Activated CD8-positive, alpha-beta memory T cell treated with anti-CD3 and anti-CD28 coated beads, Interleukin-2, amount 50 U/mL, for 1 hour (primary cell): Measurements from ENCODE around the gene YWHAH.

Experiments
- DNase-seq: peaks from one replicate; pipeline ENCODE4 v3.0.0-alpha.2; 2020; ENCODE audit errors: extremely low read depth

YWHAH gene

GRCh38 chr22:31943978-31944699 is at the start of gene YWHAH:
Gene YWHAH, plus strand, starts transcription at chr22:31944535. Its CDS starts 199 bp downstream, at chr22:31944734.
- peak; percentile 50 for DNase-seq

DNA sequence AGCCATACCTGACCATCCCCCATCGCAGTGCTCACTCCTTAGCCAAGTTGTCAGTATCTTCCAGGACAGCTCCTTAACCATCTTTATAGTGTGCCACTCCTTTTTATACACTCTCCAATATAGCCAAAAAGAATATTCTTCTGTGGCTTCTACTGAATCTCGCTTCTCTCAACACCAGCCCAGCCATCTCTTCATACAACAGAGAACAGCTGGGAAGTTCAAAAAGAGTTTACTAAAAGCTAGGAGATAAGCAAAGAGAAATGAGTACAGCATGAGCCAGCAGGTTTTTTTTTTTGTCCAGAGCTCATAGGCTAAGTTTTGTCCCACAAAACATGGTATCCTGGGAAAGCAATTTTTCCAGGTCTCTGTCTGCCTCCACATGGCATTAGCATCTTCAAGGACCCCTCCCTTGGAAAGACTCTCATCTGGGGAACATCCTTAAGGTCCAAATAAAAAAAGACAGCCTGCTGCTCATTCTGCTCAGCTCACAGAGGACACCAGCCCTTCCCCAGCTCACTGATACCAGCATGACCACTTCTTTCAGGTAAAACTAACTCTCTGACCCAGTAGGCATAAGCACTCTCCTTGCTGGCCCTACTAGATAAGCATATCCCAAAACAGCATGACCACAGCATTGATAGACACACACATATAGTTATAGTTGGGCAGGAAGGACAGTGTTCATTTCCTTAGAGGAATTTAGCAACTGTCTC is 48.8 kb upstream of the YWHAH start:
- no peak for DNase-seq

DNA sequence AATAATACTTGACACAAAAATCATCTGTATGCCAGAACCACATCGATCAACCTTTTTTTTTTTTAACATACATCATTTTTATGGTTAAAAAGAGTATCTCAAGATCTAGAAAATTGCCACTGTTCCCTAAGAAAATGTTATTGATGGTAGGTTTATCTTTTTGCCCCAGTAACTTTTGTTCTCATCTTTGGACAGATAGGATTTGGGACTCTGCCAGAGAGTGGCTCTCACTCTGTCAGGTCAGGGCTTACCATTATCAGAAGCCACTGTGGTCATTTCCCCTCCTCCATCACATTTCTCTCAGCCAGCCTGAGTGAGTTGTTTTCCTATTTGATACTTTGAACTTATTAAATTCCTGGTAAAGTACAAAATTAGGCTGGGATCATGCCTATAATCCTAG is 47.9 kb upstream of the YWHAH start:
- no peak for DNase-seq

DNA sequence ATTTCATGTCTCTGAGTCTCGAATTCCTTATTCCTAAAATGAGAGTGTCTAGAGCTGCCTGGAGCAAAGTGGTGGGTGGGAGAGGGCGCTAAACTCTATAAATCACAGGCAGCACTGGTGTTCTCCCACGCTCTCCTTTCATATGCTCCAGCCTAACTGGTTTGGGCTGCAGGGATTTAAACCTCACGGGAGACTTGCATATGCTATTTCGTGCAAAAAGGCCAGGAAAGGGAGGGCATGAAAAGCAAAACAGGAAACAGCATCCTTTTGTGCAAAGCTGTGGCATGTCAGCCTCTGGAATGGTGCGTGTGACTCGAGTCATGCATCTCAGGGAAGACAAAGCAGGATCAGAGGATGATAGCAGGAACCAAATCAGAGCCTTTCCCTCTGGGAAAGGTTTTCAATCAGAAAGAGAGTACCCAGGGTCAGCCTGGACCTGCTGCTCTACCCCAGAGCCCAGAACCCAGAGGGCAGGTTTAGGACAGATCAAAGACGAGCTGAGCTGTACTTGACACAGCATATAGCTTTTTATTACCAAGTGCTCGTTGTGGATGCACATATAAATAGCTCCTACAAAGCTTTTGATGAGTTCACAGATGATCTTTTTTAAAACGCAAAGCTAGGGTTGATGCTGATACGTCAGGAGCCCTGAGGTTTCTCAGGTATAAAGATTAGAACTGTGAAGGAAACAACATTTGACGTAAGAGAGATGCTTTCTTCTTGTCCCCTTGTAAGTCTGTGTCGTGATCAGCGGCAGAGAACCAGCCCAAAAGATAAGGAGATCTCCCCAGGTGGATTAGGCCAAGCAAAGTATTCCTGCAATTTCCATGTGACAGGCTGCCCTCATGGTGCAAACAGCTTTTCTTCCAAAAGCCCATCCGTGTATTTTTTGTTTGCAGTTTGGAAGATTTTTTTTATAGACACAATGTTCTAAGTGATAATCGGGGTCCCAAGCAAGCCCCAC is 46.2 kb upstream of the YWHAH start:
- no peak for DNase-seq

DNA sequence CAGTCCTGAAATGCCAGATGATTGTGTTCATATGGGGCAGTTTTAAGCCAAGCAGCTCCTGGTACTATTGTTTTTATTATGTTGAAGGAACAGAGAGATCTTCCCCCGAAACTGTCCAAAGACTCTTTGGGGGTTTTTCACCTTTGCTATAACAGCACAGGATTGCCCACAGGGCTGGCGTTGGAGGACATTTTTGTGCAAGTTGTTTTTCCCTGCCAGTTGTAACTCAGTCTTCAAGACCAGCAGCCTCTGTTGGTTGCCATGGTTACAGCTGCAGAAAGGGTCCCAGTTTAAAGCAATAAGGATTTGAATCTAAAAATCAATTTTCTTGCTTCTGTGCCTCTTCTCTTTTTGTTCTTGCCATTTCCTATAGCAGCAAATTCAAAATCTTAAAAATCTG is 45.4 kb upstream of the YWHAH start:
- no peak for DNase-seq

DNA sequence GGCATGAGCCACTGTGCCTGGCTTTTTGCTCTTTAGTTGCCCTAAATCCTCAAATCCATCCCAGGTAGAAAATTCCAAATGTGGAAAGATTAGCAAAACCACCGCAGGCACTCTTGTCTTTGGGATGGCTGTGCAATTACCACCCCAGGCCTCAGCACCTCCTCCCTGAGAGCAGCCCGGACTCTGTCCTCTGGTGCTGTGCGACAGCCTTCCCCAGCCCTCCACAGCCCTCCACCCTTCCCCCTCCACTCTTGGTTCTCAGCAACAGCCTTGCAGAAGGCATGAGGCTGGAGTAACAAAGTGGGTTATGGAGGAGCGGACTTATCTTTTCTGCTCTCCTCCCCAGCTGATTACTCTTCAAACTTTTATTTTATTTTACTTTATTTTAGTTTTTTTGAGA is 44.7 kb upstream of the YWHAH start:
- DNase-seq = no peak

DNA sequence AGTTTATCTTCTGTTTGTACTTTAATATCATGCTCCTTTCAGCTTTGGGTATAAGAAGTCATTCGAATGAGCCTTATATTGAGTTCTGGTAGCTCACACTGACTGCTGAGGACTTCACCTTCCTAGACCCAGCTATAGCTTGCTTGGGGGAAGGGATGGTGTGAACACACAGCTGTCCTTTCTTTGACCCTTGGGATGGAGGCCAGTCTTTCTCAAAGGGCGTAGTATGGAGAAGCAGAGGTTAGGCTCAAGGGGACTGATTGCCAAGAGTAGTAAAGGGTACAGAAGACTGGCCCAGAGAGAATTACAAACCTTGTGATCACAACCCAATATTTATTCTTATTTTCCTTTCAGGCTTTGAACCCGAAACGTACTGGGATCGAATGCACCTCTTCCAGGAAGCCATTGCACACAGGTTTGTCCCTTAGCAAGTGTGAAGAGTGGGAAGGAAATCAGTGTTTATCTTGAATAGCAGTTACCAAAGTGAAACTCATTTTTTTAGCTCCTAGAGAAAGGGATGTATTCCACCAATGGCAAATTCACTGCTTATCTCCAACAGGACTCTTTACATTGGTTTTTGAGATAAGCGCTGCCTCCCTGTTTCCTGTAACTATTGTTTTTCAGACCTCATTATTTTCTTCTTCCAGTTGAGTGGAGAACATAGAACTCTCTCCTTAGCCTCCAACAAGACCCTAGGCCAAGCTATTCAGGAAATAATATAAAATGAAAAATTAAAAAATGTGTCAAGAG is 42.8 kb upstream of the YWHAH start:
- no peak for DNase-seq

- no peak for DNase-seq
Measured at GRCh38 chr22:31904651-31905050, 39.7 kb upstream of the YWHAH start.

DNA sequence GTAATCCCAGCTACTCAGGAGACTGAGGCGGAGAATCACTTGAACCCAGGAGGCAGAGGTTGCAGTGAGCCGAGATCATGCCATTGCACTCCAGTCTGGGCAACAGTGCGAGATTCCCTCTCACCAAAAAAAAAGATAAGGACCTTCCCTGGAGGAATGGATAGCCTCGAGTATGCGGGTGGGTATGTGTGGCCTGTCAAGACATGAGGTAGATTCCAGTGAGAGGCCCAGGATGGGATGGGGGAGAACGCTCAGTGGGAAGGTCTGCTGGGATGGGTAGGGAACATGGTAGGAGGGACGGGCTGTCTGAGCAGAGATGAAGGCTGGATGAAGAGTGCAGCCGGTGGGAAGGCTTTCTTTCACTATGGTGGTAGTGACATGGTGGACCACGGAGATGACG is 39.0 kb upstream of the YWHAH start:
- DNase-seq = no peak

GRCh38 chr22:31906086-31906485 is 38.2 kb upstream of the YWHAH start:
- no peak for DNase-seq

DNA sequence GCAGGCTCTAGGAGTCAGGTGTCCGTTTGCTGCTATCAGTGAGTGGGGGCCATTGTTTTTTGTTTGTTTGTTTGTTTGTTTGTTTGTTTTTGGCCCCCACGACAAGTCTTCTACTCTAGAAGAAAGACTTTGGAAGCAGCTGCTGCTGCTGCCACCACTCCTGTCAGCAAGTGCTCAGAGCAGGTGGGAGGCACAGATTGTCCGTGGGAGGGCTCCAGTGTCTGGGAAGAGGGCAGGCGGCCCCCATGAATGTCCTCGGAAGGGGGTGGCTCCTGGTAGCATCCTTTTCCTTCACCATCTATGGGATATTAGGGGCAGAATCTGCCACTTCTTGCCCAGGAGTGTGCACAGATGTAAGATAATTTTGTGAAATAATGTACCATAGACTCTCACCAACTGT is 37.8 kb upstream of the YWHAH start:
- no peak for DNase-seq

- DNase-seq = no peak
Measured at GRCh38 chr22:31909977-31910376, 34.4 kb upstream of the YWHAH start.

- no peak for DNase-seq
Measured at GRCh38 chr22:31911565-31912406, 32.5 kb upstream of the YWHAH start.

DNA sequence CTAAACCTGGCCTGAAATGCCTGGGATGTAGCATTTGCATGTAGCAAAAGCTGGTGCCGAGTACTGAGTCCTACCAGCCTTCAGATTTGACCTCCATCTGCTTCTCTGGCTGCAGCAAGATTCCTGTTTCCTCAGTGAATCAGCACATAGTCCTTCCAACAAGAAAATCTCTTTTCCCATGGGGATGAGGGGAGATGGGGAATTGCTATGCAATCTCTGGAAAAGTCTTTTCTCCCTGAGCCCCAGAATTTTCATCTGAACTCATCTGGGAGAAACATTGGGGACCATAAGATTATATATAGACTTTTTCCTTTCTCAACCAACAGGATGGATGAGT is 32.0 kb upstream of the YWHAH start:
- DNase-seq = no peak

DNA sequence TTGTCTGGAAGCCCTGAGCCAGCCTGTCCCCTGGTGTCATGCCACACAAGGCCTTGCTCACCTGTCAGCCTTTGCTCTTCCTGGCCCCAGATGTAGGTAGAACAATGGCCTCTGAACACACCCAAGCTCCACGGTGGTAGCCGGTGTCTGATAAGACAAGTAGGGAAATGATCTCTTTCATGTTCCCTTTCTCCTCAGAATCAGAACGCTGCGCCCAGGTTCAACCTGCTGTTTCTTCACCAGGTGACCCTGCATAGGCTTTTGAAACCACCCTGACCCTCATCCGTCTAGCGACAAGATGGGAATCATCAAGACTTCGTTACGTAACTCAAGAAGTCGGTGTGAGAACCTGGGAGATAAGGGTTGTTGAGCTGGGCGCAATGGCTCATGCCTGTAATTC is 28.7 kb upstream of the YWHAH start:
- DNase-seq = no peak

DNA sequence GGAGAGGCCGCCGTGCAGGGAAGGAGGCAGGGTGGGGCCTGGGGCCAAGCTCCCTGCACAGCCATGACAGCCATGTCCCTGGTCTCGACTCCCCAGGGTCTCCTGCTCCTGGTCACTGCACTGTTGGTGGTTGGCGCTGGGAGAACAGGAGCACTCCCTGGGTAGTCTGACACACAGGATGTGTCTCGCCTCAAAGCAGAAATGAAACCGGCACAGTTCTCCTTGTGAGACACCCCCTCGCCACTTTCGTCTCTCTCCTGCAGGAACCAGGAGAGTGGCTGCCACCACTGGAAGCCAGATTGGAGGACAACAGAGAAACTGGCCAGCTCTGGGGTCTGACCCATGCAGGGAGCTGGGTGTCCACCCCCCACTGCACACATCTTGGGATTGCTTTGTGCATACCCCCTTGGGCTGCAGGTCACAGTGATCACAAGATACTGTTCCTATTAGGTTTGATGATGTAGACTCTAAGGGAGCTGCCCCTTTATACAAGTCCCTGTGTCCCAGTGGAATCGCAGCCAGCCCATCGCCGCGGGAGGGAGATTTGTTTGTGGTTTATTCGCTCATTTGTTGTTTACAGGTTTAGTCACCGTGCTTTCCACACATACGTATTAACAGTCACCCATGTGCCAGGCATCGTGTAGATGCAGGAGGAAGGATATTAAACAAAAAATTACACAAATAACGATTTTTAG is 27.0 kb upstream of the YWHAH start:
- no peak for DNase-seq

GRCh38 chr22:31919730-31920129 is 24.6 kb upstream of the YWHAH start:
- no peak for DNase-seq

DNA sequence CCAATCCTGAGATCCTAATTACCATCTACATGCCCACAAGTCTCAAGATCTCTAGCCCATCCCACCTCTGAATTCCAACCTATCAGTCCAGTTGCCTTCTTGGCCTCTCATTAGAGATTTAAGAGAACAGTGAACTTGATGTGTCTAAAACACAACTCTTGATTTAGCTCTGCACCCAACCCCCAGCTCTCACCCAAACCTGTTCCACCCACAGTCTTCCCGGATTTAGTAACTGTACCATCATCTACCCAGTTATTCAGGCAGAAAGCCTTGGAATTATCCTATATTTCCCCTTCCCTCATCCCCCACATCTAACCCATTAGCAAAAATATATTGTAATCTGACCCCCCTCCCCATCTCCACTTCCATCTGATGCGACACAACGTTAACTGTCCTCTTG is 24.0 kb upstream of the YWHAH start:
- DNase-seq = no peak

DNA sequence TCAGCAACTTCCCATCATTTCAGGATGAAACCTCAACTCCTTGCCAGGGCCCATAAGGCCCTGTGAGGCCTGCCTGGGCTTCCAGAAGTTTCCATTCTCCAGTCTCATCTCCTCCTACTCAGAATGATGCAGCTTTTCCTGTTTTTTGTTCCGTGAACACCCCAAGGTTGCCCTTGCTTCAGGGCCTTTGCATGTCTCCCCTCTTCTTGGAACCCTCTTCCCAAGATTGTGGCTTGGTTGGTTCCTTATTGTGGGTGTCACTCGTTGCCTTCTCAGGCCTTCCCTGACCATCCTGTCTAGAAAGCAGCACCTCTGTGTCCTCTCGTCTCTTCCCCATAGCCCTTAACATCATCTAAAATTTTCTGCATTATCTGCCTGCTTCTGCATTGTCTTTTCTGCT is 23.2 kb upstream of the YWHAH start:
- no peak for DNase-seq

- no peak for DNase-seq
Measured at GRCh38 chr22:31922534-31922933, 21.8 kb upstream of the YWHAH start.
